NCI-H226 (cell line): ENCODE data around the gene SLC9A1.
"Not testable (repeated sequence)": the region's sequence is repeated elsewhere in the genome, so short reads cannot be mapped to it uniquely, and the experiment has no call there.

Experiments
- DNase-seq: peaks from one replicate; pipeline ENCODE4 v3.0.0-alpha.2; 2015

The SLC9A1 gene

GRCh38 chr1:27154991-27155781 is at the start of gene SLC9A1:
Gene SLC9A1, minus strand, starts transcription at chr1:27155125. Its CDS starts 791 bp downstream, at chr1:27154334.
- DNase-seq, result peak; percentile 79

GRCh38 chr1:27203946-27204345 is 49.0 kb upstream of the SLC9A1 start:
- DNase-seq, result no peak

GRCh38 chr1:27201295-27201694 is 46.4 kb upstream of the SLC9A1 start:
- no peak for DNase-seq

GRCh38 chr1:27193194-27193593 is 38.3 kb upstream of the SLC9A1 start:
- DNase-seq, result no peak

- peak; percentile 12 for DNase-seq
Measured at GRCh38 chr1:27192039-27192529, 37.2 kb upstream of the SLC9A1 start.

GRCh38 chr1:27184665-27185064 is 29.7 kb upstream of the SLC9A1 start:
- DNase-seq, result not testable (repeated sequence)

GRCh38 chr1:27179979-27180378 is 25.1 kb upstream of the SLC9A1 start:
- no peak for DNase-seq

- peak; percentile 38 for DNase-seq
Measured at GRCh38 chr1:27179379-27179778, 24.5 kb upstream of the SLC9A1 start.

- DNase-seq, result no peak
Measured at GRCh38 chr1:27176954-27177353, 22.0 kb upstream of the SLC9A1 start.

- DNase-seq, result no peak
Measured at GRCh38 chr1:27176323-27176722, 21.4 kb upstream of the SLC9A1 start.

- not testable (repeated sequence) for DNase-seq
Measured at GRCh38 chr1:27172992-27173391, 18.1 kb upstream of the SLC9A1 start.

- no peak for DNase-seq
Measured at GRCh38 chr1:27166929-27167328, 12.0 kb upstream of the SLC9A1 start.

- peak; percentile 59 for DNase-seq
Measured at GRCh38 chr1:27166351-27166802, 11.5 kb upstream of the SLC9A1 start.

GRCh38 chr1:27163093-27163492 is 8.2 kb upstream of the SLC9A1 start:
- DNase-seq, result no peak

GRCh38 chr1:27162090-27162489 is 7.2 kb upstream of the SLC9A1 start:
- no peak for DNase-seq

- DNase-seq, result no peak
Measured at GRCh38 chr1:27161594-27161993, 6.7 kb upstream of the SLC9A1 start.

- DNase-seq, result no peak
Measured at GRCh38 chr1:27157194-27157593, 2.3 kb upstream of the SLC9A1 start.

GRCh38 chr1:27154469-27154990 is 395 bp downstream of the SLC9A1 start:
- DNase-seq, result no peak

GRCh38 chr1:27153927-27154358 is 982 bp downstream of the SLC9A1 start:
- DNase-seq, result no peak

GRCh38 chr1:27153549-27153886 is 1.4 kb downstream of the SLC9A1 start:
- DNase-seq, result no peak

GRCh38 chr1:27152829-27153548 is 1.9 kb downstream of the SLC9A1 start:
- DNase-seq, result no peak

GRCh38 chr1:27152004-27152828 is 2.7 kb downstream of the SLC9A1 start:
- no peak for DNase-seq

GRCh38 chr1:27150641-27151040 is 4.3 kb downstream of the SLC9A1 start:
- DNase-seq, result no peak
